ENCODE data around the gene APOC3. TPM values are rescaled to one million over a fixed set of nuclear protein-coding genes. Genes with fewer than 3 reads are reported as not detected.

The APOC3 gene
- total and polyA plus RNA-seq, 2 experiments from 2014 or later = not detected

- TF ChIP-seq REST (IDR thresholded peaks at IDR 0.05; ENCODE audit: unreplicated experiment) (no peak), CREB1 (CRISPR knock-in tag; IDR thresholded peaks at IDR 0.05; ENCODE audit: low read depth) (no peak), NANOG (IDR thresholded peaks at IDR 0.05; ENCODE audit: borderline replicate concordance) (no peak), POLR2AphosphoS5 (IDR thresholded peaks at IDR 0.05; ENCODE audit: low read depth) (no peak), ZNF331 (CRISPR knock-in tag; IDR thresholded peaks at IDR 0.05; ENCODE audit: low read depth) (no peak)
- TF ChIP-seq, protein P1, sequence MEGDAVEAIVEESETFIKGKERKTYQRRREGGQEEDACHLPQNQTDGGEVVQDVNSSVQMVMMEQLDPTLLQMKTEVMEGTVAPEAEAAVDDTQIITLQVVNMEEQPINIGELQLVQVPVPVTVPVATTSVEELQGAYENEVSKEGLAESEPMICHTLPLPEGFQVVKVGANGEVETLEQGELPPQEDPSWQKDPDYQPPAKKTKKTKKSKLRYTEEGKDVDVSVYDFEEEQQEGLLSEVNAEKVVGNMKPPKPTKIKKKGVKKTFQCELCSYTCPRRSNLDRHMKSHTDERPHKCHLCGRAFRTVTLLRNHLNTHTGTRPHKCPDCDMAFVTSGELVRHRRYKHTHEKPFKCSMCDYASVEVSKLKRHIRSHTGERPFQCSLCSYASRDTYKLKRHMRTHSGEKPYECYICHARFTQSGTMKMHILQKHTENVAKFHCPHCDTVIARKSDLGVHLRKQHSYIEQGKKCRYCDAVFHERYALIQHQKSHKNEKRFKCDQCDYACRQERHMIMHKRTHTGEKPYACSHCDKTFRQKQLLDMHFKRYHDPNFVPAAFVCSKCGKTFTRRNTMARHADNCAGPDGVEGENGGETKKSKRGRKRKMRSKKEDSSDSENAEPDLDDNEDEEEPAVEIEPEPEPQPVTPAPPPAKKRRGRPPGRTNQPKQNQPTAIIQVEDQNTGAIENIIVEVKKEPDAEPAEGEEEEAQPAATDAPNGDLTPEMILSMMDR (conservative IDR thresholded peaks at IDR 0.05; ENCODE audit: low read depth in 2 of 2) = no peak
These were observed 10.7 kb upstream of the APOC3 start (continued) for GRCh38 chr11:116819049-116819448.

- Histone ChIP-seq H3K79me2 (replicated peaks; ENCODE audit: insufficient read depth) (no peaks in the 10 kb centered on the region), H3K27ac (ENCODE audit: low read depth) (no peak overlapping the region), H2AFZ (no peak overlapping the region), H3K4me2 (no peak overlapping the region), H3K27me3 (ENCODE audit: insufficient read depth) (no peaks in the 10 kb centered on the region), H3K9me2 (ENCODE audit: insufficient read depth) (0 out of 2 replicates have a peak, but pooled peaks cover 3% of the 10 kb centered on the region), H3K4me1 (ENCODE audit: insufficient read depth) (no peaks in the 10 kb centered on the region), H3K4me3 (no peak overlapping the region), H3F3A (replicated peaks; ENCODE audit: low read depth) (no peaks in the 10 kb centered on the region), H4K20me1 (replicated peaks; ENCODE audit: insufficient read depth) (no peaks in the 10 kb centered on the region), H3K36me3 (ENCODE audit: insufficient read depth) (no peaks in the 10 kb centered on the region)
- Mint-ChIP-seq H3K27me3 (ENCODE audit: insufficient read depth, low read depth, poor library complexity) (peaks cover 4% of the 10 kb centered on the region), H3K27ac (no peak overlapping the region), H3K4me1 (peaks cover 5% of the 10 kb centered on the region; the same call in 2 of the 3 replicates), H3K36me3 (ENCODE audit: low read depth) (no peaks in the 10 kb centered on the region), H3K4me3 (no peak overlapping the region), H3K9me3 (no peaks in the 10 kb centered on the region)
- TF ChIP-seq ZNF114 (CRISPR knock-in tag; IDR thresholded peaks at IDR 0.05) (no peak), STAT1 (IDR thresholded peaks at IDR 0.05; ENCODE audit: unreplicated experiment) (no peak), ETS1 (IDR thresholded peaks at IDR 0.05) (no peak), REST (IDR thresholded peaks at IDR 0.05; ENCODE audit: unreplicated experiment) (no peak)
- TF ChIP-seq, protein P1 (conservative IDR thresholded peaks at IDR 0.05; ENCODE audit: low read depth in 2 of 2) = no peak
- DNase-seq (ENCODE audit: low spot score) (no peak), ATAC-seq (no peak)
These were observed 8.4 kb upstream of the APOC3 start for GRCh38 chr11:116821050-116821918.

All from GM23338 (cell line).